ENCODE data around the gene WBP2.
"Not testable (repeated sequence)": the region's sequence is repeated elsewhere in the genome, so short reads cannot be mapped to it uniquely, and the experiment has no call there.

The WBP2 gene

GRCh38 chr17:75893305-75894048, 38.3 kb upstream of the WBP2 start:
- TF ChIP-seq, protein P1, sequence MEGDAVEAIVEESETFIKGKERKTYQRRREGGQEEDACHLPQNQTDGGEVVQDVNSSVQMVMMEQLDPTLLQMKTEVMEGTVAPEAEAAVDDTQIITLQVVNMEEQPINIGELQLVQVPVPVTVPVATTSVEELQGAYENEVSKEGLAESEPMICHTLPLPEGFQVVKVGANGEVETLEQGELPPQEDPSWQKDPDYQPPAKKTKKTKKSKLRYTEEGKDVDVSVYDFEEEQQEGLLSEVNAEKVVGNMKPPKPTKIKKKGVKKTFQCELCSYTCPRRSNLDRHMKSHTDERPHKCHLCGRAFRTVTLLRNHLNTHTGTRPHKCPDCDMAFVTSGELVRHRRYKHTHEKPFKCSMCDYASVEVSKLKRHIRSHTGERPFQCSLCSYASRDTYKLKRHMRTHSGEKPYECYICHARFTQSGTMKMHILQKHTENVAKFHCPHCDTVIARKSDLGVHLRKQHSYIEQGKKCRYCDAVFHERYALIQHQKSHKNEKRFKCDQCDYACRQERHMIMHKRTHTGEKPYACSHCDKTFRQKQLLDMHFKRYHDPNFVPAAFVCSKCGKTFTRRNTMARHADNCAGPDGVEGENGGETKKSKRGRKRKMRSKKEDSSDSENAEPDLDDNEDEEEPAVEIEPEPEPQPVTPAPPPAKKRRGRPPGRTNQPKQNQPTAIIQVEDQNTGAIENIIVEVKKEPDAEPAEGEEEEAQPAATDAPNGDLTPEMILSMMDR (IDR thresholded peaks at IDR 0.05; ENCODE audit: low read depth, low read length) = no peak
- DNase-seq (ENCODE audit: extremely low read depth, low read depth) = no peak

DNA sequence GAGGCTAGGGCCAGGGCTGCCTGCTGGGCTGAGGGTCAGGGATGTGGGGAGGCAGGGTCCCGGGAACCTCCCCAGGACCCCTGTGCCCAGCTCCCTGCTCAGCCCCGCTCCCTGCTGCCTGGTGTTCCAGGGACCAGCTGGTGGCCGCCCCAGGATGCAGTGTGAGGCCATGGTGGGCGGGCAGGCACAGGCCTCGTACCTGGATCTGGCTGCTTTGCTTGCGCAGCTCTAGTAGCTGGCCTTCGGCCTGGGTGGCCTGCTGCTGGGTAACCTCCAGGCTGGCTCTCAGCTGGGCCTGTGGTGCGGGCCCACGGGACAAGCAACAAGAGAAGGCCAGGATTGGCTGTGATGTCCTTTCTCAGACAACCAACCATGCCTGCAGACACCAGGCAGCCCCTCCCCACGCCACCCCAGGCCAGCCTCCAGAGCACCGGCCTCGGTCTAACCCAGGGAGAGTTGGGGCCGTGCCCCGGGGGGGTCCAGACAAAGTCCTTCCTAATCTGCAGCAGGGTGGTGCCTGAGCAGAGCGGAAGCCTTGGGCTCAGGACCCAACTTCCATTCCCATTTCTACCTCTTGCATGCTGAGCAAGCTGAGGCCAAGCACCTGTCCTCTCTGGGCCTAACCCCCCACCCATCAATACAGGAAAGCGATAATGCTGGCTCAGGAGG, 37.6 kb upstream of the WBP2 start:
- TF ChIP-seq, protein P1 (IDR thresholded peaks at IDR 0.05; ENCODE audit: low read depth, low read length) = no peak
- DNase-seq (ENCODE audit: extremely low read depth, low read depth) = no peak

GRCh38 chr17:75891605-75892555, 36.7 kb upstream of the WBP2 start:
- TF ChIP-seq, protein P1 (IDR thresholded peaks at IDR 0.05; ENCODE audit: low read depth, low read length) = no peak
- DNase-seq (ENCODE audit: extremely low read depth, low read depth) = no peak

- no peak for DNase-seq (ENCODE audit: extremely low read depth, low read depth)
- TF ChIP-seq, protein P1 (IDR thresholded peaks at IDR 0.05; ENCODE audit: low read depth, low read length) = no peak
Measured at GRCh38 chr17:75891022-75891604, 36.0 kb upstream of the WBP2 start.

- TF ChIP-seq, protein P1 (IDR thresholded peaks at IDR 0.05; ENCODE audit: low read depth, low read length) = no peak
- DNase-seq (ENCODE audit: extremely low read depth, low read depth) = no peak
Measured at GRCh38 chr17:75889454-75889853, 34.3 kb upstream of the WBP2 start.

- no peak for DNase-seq (ENCODE audit: extremely low read depth, low read depth)
- TF ChIP-seq, protein P1 (IDR thresholded peaks at IDR 0.05; ENCODE audit: low read depth, low read length) = no peak
Measured at GRCh38 chr17:75888484-75888883, 33.3 kb upstream of the WBP2 start.

DNA sequence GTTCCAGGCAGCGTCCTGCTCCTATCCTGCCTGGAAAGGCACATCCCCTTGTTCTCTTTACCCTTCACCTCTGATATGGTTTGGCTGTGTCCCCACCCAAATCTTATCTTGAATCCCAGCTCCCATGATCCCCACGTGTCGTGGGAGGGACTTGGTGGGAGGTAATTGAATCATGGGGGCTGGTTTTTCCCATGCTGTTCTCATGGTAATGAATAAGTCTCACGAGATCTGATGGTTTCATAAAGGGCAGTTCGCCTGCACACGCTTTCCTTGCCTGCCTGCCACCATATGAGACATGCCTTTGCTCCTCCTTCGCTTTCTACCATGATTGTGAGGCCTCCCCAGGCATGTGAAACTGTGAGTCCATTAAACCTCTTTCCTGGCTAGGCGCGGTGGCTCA, 30.7 kb upstream of the WBP2 start:
- not testable (repeated sequence) for DNase-seq (ENCODE audit: extremely low read depth, low read depth)

Data from AG09319 (cell line).